K562 (cell line): ENCODE results near the gene ZNF780B. TPM values are rescaled to one million over a fixed set of nuclear protein-coding genes. Genes with fewer than 3 reads are reported as not detected.

Source experiments
- BCOR ChIP-seq: fragments of 450-650 bp; IDR thresholded peaks from 2 replicates; pipeline ENCODE4 v1.6.1; 2016
- BRCA1 ChIP-seq, 2 experiments: fragments of 450-650 bp in 1 of 2; sonication (generic) in 1 of 2; formaldehyde crosslinking in 1 of 2; IDR thresholded peaks; 2 replicates each; pipeline versions ENCODE4 v1.5.0 to v1.6.1; 2017 to 2020; ENCODE audit warnings: mild to moderate bottlenecking in 1 of 2, missing genetic modification reagents in 1 of 2
- ESRRA ChIP-seq: fragments of 450-650 bp; IDR thresholded peaks from 2 replicates; pipeline ENCODE4 v1.6.1; 2014; ENCODE audit warnings: low read depth, mild to moderate bottlenecking, moderate library complexity, borderline replicate concordance
- ETS1 ChIP-seq: conservative IDR thresholded peaks from 2 replicates; pipeline ENCODE4 v1.6.1; 2011; ENCODE audit warnings: low read depth, mild to moderate bottlenecking, low read length; ENCODE audit not compliant: control insufficient read depth
- FOXP1 ChIP-seq: sonication (generic); formaldehyde crosslinking; IDR thresholded peaks from 2 replicates; pipeline ENCODE4 v1.8.0; 2022; ENCODE audit warnings: mild to moderate bottlenecking, missing genetic modification reagents
- MAX ChIP-seq: sonication (generic); formaldehyde crosslinking; IDR thresholded peaks from 2 replicates; pipeline ENCODE4 v1.9.0; 2022; ENCODE audit warnings: mild to moderate bottlenecking, missing genetic modification reagents
- MCM7 ChIP-seq, 2 experiments: fragments of 450-650 bp; IDR thresholded peaks; 2 replicates each; pipeline ENCODE4 v1.6.1; 2016 to 2018
- MECOM ChIP-seq: fragments of 250-450 bp; sonication (Bioruptor Pico); IDR thresholded peaks from 2 replicates; pipeline ENCODE4 v1.8.0; 2022; ENCODE audit warnings: inconsistent platforms
- MXD1 ChIP-seq: fragments of 250-450 bp; sonication (Bioruptor Pico); IDR thresholded peaks from 2 replicates; pipeline ENCODE4 v1.8.0; 2021; ENCODE audit warnings: borderline replicate concordance, mild to moderate bottlenecking, moderate library complexity; ENCODE audit not compliant: poor library complexity, severe bottlenecking
- MYBL2 ChIP-seq, 2 experiments: fragments of 450-650 bp in 1 of 2; sonication (generic) in 1 of 2; formaldehyde crosslinking in 1 of 2; IDR thresholded peaks; 2 replicates each; pipeline versions ENCODE4 v1.6.1 to v1.8.1; 2017 to 2022; ENCODE audit warnings: borderline replicate concordance in 1 of 2, inconsistent platforms in 1 of 2, low read depth in 1 of 2, mild to moderate bottlenecking in 1 of 2, missing genetic modification reagents in 1 of 2, moderate library complexity in 1 of 2
- RBM17 ChIP-seq: fragments of 200-400 bp; formaldehyde crosslinking; IDR thresholded peaks from 2 replicates; pipeline ENCODE4 v1.6.1; 2017; ENCODE audit warnings: low read depth, mild to moderate bottlenecking, low read length, borderline replicate concordance
- SIRT6 ChIP-seq: IDR thresholded peaks from one replicate; pipeline ENCODE4 v1.6.1; 2012; ENCODE audit warnings: low read depth, mild to moderate bottlenecking, control low read depth, inconsistent platforms, low read length, moderate library complexity
- SNRNP70 ChIP-seq: fragments of 200-400 bp; formaldehyde crosslinking; optimal IDR thresholded peaks from 2 replicates; pipeline ENCODE3; 2017; ENCODE audit warnings: low read depth, low read length
- SRSF7 ChIP-seq: fragments of 200-400 bp; formaldehyde crosslinking; optimal IDR thresholded peaks from 2 replicates; pipeline ENCODE3; 2017; ENCODE audit warnings: mild to moderate bottlenecking, low read depth, low read length
- TCF7L2 ChIP-seq: fragments of 150-350 bp; IDR thresholded peaks from 2 replicates; pipeline ENCODE4 v1.6.1; 2016; ENCODE audit warnings: low read depth, mild to moderate bottlenecking, low read length, moderate library complexity
- ZBTB7A ChIP-seq: IDR thresholded peaks from 2 replicates; pipeline ENCODE4 v1.6.1; 2011; ENCODE audit warnings: low read depth, mild to moderate bottlenecking, low read length, moderate library complexity, borderline replicate concordance; ENCODE audit not compliant: control insufficient read depth
- ZNF431 ChIP-seq: sonication (generic); formaldehyde crosslinking; IDR thresholded peaks from 2 replicates; pipeline ENCODE4 v1.8.0; 2022; ENCODE audit warnings: mild to moderate bottlenecking, missing genetic modification reagents
- polyA plus RNA-seq, 8 experiments: library from polyadenylated mRNA; depleted of rRNA in 4 of 8; stranded (reverse) in 5 of 8; unstranded in 3 of 8; fragments of >200 nt; fragmentation: Nextera tagmentation in 2 of 8; fragmentation: Illumina TruSeq in 1 of 8; extraction: Ambion mirVana in 2 of 8; extraction: Trizol in 1 of 8; gene quantifications; 2 replicates each; pipeline versions ENCODE4 v1.2.1 to v1.2.3, GENCODE V29; 2011 to 2014; ENCODE audit warnings: inconsistent platforms in 1 of 8, missing spikeins in 1 of 8
- total RNA-seq, 7 experiments: library from RNA; depleted of rRNA in 6 of 7; stranded (reverse); fragments of >200 nt in 6 of 7; fragmentation: Illumina TruSeq in 2 of 7; extraction: Trizol in 2 of 7; gene quantifications; 2 replicates each; pipeline versions ENCODE4 v1.2.1 to v1.2.3, GENCODE V29; 2011 to 2021; ENCODE audit warnings: low replicate concordance in 1 of 7
- TF ChIP-seq, protein P1 (sequence below): sonication (generic); formaldehyde crosslinking; IDR thresholded peaks from 2 replicates; pipeline ENCODE4 v1.8.0; 2022; ENCODE audit warnings: missing genetic modification reagents, mild to moderate bottlenecking, moderate library complexity, borderline replicate concordance
- TF ChIP-seq, protein P2 (sequence below): sonication (generic); formaldehyde crosslinking; IDR thresholded peaks from 2 replicates; pipeline ENCODE4 v1.8.1; 2023; ENCODE audit warnings: mild to moderate bottlenecking, missing genetic modification reagents
- TF ChIP-seq, protein P3 (sequence below): fragments of 450-650 bp; IDR thresholded peaks from one replicate; pipeline ENCODE4 v1.6.1; 2018; ENCODE audit warnings: mild to moderate bottlenecking, moderate library complexity; ENCODE audit not compliant: partially characterized antibody

ZNF780B gene
- total and polyA plus RNA-seq, 9 of the 15 experiments (the other 6 are each of a cell fraction or from before 2014, with no cell fraction given), result 3.9 to 18.4 (median 8.8) TPM

GRCh38 chr19:40090241-40091204 is 34.5 kb upstream of the ZNF780B start, which contains the start of gene ZNF780A (continued):
- TF ChIP-seq MXD1 (CRISPR knock-in tag) (no peak), ZBTB7A (peak; percentile 68; the same call in 1 of the 2 replicates), SNRNP70 (no peak), MCM7 (IDR thresholded peaks at IDR 0.05) (no peak), ZNF431 (CRISPR knock-in tag) (no peak), BCOR (peak; percentile 68), ETS1 (no peak; the same call in 1 of the 2 replicates), MECOM (CRISPR knock-in tag) (no peak), SIRT6 (no peak), FOXP1 (CRISPR knock-in tag) (no peak), MYBL2 (IDR thresholded peaks at IDR 0.05; ENCODE audit: low read depth) (no peak), MYBL2 (CRISPR knock-in tag; IDR thresholded peaks at IDR 0.05; ENCODE audit: borderline replicate concordance) (no peak), BRCA1 (IDR thresholded peaks at IDR 0.05) (no peak), BRCA1 (CRISPR knock-in tag; IDR thresholded peaks at IDR 0.05) (no peak), TCF7L2 (peak; percentile 62; the same call in 1 of the 2 replicates), MAX (CRISPR knock-in tag) (no peak; the same call in 1 of the 2 replicates), RBM17 (no peak), SRSF7 (no peak), ESRRA (peak; percentile 71)
- TF ChIP-seq, protein P1, sequence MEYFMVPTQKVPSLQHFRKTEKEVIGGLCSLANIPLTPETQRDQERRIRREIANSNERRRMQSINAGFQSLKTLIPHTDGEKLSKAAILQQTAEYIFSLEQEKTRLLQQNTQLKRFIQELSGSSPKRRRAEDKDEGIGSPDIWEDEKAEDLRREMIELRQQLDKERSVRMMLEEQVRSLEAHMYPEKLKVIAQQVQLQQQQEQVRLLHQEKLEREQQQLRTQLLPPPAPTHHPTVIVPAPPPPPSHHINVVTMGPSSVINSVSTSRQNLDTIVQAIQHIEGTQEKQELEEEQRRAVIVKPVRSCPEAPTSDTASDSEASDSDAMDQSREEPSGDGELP, result peak; percentile 64; the same call in 1 of the 2 replicates
- TF ChIP-seq, protein P2, sequence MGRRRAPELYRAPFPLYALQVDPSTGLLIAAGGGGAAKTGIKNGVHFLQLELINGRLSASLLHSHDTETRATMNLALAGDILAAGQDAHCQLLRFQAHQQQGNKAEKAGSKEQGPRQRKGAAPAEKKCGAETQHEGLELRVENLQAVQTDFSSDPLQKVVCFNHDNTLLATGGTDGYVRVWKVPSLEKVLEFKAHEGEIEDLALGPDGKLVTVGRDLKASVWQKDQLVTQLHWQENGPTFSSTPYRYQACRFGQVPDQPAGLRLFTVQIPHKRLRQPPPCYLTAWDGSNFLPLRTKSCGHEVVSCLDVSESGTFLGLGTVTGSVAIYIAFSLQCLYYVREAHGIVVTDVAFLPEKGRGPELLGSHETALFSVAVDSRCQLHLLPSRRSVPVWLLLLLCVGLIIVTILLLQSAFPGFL, result no peak
- TF ChIP-seq, protein P3, sequence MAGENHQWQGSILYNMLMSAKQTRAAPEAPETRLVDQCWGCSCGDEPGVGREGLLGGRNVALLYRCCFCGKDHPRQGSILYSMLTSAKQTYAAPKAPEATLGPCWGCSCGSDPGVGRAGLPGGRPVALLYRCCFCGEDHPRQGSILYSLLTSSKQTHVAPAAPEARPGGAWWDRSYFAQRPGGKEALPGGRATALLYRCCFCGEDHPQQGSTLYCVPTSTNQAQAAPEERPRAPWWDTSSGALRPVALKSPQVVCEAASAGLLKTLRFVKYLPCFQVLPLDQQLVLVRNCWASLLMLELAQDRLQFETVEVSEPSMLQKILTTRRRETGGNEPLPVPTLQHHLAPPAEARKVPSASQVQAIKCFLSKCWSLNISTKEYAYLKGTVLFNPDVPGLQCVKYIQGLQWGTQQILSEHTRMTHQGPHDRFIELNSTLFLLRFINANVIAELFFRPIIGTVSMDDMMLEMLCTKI, result no peak
